ENCODE results near the gene VWC2L.
A peak's percentile ranks its signal among the peaks of the same experiment; 100 is the strongest.

The VWC2L gene

GRCh38 chr2:214542866-214543265 is 132.0 kb downstream of the VWC2L start:
- no peak for DNase-seq

GRCh38 chr2:214543386-214543955 is 132.6 kb downstream of the VWC2L start:
- no peak for DNase-seq

GRCh38 chr2:214545898-214546542 is 135.2 kb downstream of the VWC2L start:
- no peak for DNase-seq

- DNase-seq: no peak
These were observed 137.1 kb downstream of the VWC2L start for GRCh38 chr2:214547931-214548330.

GRCh38 chr2:214549946-214550345 is 139.1 kb downstream of the VWC2L start:
- no peak for DNase-seq

- peak in 1 of 2 donors; percentile 7 for DNase-seq
These were observed 139.9 kb downstream of the VWC2L start for GRCh38 chr2:214550786-214551185.

GRCh38 chr2:214557884-214558283 is 147.0 kb downstream of the VWC2L start:
- no peak for DNase-seq

- DNase-seq: no peak
These were observed 147.5 kb downstream of the VWC2L start for GRCh38 chr2:214558341-214558740.

- no peak for DNase-seq
These were observed 149.3 kb downstream of the VWC2L start for GRCh38 chr2:214560176-214560575.

GRCh38 chr2:214560618-214561190 is 149.8 kb downstream of the VWC2L start:
- DNase-seq: no peak

- DNase-seq: no peak
These were observed 154.4 kb downstream of the VWC2L start for GRCh38 chr2:214565246-214565645.

GRCh38 chr2:214566457-214566856 is 155.6 kb downstream of the VWC2L start:
- DNase-seq: no peak

- DNase-seq: no peak
These were observed 158.7 kb downstream of the VWC2L start for GRCh38 chr2:214569419-214570035.

- DNase-seq: no peak
These were observed 163.4 kb downstream of the VWC2L start for GRCh38 chr2:214574084-214574781.

- no peak for DNase-seq
These were observed 164.2 kb downstream of the VWC2L start for GRCh38 chr2:214575030-214575429.

GRCh38 chr2:214575465-214575864 is 164.6 kb downstream of the VWC2L start:
- DNase-seq: no peak

- DNase-seq: no peak
These were observed 166.9 kb downstream of the VWC2L start for GRCh38 chr2:214577769-214578168.

GRCh38 chr2:214578442-214578841 is 167.6 kb downstream of the VWC2L start:
- DNase-seq: no peak

- no peak for DNase-seq
These were observed 168.2 kb downstream of the VWC2L start for GRCh38 chr2:214579035-214579434.

GRCh38 chr2:214587442-214587841 is 176.6 kb downstream of the VWC2L start:
- DNase-seq: no peak

GRCh38 chr2:214591366-214591765 is 180.5 kb downstream of the VWC2L start:
- DNase-seq: no peak

GRCh38 chr2:214592011-214592410 is 181.2 kb downstream of the VWC2L start:
- no peak for DNase-seq

GRCh38 chr2:214593727-214594126 is 182.9 kb downstream of the VWC2L start:
- DNase-seq: no peak

All from bone marrow (tissue), 2 donors.